CD4-positive, alpha-beta T cell treated with Interferon alpha-2 for 1 hour (primary cell): Measurements from ENCODE around the gene RGP1.

Experiments
- DNase-seq, 2 donors: peaks; one replicate each; pipeline ENCODE4 v3.0.0-alpha.2; 2020 to 2022

RGP1 gene

DNA sequence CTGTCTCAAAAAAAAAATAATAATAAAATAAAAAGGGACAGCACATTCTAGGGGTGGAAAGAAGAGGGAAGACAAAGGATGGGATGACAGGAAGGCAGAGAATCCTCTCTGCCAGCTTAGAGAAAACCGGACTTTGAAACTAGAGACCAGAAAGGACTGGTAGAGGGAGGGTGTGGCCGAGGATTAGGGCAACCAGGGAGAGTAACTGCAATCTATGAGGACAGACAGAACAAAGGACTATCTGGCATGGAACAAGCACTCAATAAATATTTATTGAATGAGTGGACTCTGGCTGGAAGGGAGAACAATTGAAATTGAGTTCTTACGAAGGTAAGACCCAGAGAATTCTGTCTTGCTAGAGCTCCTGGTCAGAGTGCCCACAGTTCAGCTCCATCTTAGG lies 2.5 kb upstream of the RGP1 start:
- no peak for DNase-seq

DNA sequence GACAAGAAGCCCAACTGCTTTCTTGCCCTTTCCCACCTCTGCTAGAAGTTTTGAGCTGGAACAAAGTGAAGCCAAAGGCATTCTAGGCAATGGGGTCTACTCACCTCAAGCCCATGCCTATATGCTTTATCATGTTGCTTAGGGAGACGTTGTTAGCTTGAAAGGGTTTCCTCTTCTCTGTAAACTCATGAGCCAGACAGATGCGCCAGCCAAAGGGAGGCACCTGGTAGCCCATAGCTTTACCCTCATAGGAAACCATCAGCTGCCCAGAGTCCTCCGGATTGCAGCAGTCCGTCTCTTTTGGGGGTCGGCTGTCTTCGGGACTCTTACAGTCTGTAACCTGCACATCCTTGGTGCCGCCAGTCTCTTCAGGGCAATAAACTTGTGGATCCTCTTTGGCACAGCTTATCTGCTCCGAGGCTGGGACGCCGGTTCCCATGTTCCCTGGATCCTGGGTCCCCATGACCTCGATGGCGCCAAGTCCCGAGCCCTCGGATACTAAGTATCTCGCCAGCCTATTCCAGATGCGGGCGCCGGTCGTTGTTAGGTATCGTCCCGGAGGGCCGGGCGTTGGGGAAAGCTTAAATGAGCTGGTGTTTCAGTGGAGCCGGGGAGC lies 737 bp upstream of the RGP1 start:
- DNase-seq: peak in 1 of 2 donors; percentile 8

DNA sequence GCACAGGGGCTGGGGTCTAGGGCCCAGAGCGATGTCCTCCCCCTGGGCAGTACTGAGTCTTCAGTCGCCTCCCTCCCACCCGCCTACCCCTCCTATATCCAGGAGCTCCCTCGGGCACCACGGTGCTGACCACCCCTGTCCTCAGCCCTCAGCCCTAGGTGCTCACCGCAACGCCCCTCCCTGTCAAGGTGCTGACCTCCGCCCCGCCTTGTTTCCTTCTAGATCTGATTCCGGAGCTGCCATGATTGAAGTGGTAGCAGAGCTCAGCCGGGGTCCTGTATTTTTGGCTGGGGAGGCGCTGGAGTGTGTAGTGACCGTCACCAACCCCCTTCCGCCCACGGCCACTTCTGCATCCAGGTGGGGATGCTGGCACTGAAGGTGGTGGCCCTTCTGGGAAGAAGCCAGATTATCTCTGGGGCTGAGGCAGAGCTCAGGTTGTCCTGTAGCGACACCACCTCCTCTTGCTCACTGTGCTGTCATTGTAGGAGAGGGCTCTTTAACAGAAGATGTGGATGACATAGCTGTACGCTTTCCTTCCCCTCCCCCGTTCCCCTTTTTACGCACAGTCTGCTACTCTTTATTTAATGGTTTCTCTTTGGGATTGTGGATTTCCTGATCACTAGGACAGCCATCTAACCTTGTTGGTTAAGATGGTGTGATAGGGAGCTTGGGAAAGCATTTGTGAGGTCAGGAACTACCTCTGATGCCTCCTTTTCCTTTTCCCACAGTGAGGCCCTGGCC lies 598 bp downstream of the RGP1 start:
- peak in 1 of 2 donors; percentile 61 for DNase-seq

DNA sequence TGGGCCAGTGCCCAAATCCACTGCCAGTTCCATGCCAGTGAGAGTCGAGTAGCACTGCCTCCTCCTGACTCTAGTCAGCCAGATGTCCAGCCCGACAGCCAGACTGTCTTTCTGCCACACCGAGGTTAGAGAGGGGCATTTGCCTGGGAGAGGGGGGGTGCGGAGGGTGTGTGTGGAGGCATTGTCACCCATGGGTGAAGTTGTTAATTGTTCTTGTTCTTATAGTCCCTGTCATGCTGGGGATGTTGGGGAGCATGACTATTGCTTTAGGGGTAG lies 1.1 kb downstream of the RGP1 start:
- DNase-seq: no peak

DNA sequence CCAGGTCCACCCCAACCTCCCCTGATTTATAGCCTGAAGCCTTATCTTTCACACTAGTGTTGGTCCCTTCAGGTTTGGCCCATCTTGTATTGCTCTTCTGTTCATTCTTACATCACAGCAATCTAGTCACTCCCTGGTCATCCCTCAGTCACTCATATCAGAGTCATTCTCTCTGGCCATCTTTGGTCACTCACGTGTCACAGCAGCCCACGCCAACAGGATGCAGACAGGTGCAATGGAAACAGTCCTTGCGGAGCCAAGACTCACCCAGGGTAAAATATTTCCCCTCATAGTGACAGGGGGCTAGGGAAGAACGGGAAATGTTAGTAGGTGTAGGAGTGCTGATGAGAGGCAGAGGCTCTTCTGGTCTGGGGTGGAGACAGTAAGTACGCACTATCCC lies 4.4 kb downstream of the RGP1 start:
- DNase-seq: no peak

DNA sequence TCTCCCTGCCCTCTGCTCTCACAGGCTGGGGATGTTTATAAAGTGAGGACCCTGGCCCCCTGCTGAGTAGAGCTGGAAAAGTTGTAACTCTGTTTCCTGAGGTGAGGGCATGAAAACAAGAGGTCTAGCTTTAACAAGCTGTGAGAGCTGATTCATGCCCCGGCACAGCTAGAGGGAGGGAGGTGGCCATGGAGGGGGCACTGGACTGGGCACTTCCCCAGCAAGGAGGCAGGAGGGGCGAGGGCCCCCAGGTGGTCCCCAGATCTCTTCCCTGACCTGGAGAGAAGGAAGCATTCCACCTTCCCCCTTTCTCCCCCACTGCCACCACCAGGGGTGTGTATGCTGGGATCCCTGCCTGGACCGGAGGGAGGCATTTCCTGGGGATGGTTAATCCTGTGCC lies 5.2 kb downstream of the RGP1 start, which contains the start of gene MSMP:
TSS of gene MSMP (minus strand) at position 13 of the 400 bp plus-strand sequence. CDS start 147 bp downstream, outside the sequence.
- no peak for DNase-seq

DNA sequence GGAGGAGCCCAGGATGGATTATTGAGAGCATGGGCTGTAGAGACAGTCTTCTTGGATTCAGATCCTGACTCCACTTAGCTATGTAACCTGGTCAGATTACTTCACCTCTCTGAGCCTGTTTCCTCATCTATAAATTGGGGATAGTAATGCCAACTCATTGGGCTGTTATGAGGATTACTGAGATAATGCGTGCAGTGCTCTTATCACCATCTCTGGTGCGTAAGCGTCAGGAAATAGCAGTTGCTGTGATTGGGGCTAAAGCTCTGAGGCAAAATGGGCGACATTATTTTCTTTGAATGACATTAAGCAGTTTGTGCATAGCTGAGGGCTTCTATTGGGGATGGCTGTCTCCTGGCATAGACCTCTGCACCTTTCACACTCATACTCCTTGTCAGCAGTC lies 6.0 kb downstream of the RGP1 start:
- no peak for DNase-seq

DNA sequence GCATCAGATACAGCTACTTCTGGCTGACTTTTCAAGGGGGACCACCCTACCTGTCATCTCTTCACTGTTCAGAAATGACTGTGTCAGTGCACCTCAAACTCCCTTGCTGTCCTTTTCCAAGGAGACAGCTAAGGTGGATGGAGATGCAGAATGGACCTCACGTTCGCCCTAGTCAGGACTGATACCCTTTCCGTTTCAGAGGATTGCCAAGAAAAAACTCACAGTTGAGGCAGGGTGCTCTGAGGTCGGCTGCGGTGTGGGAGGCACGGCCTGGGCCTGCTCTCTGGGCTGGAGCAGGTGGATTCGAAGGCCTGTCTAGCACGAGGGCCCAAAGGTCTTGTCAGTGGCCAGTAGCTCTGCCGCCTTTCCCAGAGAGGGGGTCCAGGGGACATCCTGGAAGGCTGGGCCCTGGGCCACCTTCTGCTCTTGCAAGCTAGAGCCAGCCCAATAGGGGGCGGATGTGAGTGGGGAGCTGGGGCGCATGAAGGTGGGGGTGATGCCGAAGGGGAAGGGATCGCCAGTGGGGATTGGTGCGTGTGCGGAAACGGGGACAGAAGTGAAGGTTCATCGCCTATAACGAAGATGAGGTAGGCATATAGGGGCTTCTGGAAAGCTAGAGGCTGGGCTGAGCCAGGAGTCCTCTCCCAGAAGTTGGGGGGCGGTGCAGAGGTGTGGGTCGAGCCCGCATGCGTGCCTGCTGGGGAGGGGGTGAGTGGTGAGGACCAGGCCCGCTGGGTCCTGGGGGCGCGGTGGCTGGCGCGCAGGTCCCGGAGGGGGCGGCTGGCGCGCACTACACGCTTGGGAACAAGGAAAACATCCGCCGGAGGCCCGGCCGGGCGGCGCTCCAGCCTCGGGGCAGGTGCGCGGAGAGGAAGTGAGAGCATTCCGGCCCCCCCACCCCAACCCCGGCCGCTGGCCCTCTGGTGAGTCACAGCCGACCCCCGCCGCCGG lies 7.5 kb downstream of the RGP1 start:
- DNase-seq: peak; percentile 68 to 81

DNA sequence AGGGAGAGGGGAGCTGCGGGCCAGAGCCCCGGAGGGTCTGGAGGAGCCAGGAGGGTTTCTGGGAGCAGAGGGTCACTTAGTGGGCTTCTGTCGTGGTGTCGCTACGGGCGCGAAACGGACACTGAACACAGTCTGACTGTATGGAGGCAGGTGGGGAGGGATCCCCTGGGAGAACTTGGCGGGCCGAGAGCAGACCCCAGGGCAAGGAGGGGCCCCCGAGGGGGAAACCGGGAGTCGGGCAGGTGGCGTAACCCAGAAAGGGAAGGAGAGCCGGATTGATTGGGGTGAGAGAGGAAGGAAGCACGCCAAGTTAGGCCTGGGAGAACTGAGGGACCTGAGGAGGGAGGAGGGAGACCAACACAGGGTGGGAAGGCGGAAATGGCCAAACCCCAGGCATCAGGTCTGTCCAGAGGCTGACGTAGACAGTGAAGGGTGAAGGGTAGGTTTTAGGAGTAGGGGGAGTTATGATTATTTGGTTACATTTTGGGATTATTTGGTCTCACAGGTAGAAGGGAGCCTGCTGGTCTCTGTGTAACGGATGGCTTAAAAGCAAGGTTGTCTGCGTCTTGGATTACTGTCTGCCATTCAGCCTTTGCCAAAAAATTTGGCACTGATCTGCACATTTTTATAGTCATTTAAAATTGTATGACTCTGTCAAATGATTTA lies 8.3 kb downstream of the RGP1 start:
- DNase-seq: peak in 1 of 2 donors; percentile 13

DNA sequence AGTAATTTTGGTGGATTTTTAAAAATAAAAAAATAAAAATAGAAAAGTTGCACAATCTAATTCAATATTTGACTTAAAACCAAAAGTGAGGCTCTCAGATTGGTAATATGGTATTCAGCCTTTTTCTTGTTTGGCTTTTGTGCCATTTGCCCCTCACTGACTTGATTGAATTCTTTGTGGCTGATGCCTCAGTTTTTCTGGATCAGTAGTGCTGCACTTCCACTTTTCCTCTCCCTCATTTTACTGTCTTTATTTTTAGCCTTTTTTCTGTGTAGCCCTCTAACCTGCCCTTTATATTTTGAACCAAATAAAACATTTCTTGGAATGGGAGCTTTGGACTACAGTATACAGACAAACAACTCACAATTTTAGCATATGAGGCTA lies 8.8 kb downstream of the RGP1 start:
- no peak for DNase-seq

DNA sequence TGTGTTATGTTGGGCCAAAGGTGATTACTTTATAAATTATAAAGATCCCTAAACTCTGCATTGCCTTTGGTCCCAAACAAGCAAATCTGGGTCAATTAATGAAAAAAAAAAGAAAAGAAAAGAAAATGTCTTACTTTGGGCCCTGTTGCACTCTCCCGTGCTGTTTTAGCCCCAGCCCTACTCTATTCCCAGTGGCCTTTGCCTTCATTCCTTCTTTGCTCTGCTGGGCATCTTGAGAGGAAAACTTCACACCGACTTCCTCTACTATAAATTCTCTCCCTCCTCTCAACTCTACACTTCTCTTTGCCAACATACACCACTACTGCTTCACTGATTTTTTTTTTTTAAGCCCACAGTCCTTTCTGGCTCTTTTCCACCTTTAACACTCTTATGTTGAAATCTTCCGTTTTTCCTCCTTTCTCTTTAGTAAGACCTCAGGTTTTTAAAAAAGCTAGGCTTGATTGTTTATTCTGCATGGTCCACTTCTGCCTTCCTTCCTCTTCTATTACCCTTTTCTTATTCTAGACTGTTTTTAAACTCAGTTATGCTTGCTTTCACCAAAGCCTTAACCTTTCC lies 9.5 kb downstream of the RGP1 start:
- no peak for DNase-seq

DNA sequence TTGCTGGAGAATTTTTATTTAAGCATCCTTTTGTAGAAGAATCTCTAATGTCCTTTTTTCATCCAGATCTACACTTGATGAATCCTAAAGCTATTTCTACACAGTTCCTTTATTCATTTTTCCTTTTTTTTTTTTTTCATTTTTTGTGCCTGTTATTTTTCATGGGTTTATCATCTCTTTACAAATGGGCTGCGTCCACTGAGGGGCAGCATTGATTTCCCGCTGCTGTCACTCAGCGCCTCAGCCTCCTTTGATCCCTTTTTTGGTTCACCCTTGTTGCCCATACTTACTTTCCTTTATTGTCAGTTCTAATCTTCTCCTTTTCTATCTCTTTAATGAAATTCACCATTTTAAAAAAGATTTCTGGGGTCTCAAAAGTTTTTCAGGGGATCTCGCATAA lies 10.7 kb downstream of the RGP1 start:
- no peak for DNase-seq

DNA sequence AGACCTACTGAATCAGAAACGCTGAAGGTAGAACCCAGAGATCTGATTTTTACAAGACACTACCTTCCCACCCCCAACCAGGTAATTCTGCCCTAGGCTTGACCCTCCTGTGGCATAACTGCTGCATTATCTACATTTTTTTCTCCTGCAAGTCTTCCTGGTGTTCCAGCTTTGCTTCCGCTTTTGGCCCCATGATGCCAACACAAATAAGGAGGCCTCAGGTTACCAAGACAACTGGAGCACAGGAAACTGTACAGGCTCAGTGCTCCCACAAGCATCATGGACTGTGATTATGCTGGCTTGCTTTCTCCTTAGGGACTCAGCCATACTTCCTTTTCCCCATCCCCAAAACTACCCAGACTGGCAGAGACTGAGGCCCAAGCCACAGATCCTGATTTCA lies 11.6 kb downstream of the RGP1 start:
- DNase-seq: no peak

DNA sequence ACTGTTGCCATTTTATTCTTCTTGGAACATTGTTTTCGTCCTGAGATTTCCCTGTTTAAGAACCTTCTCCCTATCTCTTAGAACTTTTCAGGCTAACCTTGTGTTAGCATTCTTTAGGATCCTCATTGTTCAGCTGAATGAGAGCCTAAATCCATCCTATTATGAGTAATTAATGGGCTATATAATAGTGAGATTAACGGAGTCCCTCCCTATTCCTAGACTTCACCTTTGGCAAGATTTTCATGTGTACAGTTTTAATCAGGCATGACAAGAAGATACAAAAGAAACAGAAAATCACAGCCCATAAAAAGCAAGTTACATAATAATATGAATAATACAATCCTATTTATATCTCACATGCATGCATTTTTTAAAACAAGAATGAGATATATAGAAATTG lies 14.1 kb downstream of the RGP1 start:
- no peak for DNase-seq

DNA sequence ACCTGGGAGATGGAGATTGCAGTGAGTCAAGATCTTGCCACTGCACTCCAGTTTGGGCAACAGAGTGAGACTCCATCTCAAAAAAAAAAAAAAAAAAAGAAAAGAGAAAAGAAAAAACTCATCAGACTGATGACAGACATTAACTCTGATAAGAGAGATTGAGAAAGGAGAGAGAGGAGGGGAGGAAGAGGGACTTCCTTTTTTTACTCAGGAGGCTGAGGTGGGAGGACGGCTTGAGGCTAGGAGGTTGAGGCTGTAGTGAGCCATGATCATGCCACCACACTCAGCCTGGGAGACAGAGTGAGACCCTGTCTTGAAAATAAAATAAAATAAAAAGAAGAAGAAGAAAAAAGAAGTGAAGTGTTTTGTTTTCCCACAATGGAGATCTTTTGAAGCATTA lies 14.7 kb downstream of the RGP1 start:
- DNase-seq: no peak

DNA sequence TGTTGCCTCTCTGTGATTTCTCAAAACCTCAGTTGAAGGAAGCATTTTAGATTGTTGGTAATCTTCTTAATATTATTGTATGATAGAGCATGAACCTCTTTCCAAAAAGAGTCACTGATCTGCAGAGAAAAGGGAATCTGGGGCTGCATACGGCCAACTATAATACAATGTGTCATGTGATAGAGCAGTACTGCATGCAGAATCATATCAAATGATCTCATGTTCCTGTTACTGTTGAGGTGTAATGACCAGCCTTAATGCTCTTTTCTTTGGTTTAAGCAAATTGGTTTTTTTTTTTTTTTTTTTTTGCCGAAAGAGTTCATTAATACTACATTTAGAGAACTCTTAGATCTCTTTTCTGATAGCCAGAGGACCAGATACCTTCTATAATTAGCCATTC lies 17.9 kb downstream of the RGP1 start:
- no peak for DNase-seq

DNA sequence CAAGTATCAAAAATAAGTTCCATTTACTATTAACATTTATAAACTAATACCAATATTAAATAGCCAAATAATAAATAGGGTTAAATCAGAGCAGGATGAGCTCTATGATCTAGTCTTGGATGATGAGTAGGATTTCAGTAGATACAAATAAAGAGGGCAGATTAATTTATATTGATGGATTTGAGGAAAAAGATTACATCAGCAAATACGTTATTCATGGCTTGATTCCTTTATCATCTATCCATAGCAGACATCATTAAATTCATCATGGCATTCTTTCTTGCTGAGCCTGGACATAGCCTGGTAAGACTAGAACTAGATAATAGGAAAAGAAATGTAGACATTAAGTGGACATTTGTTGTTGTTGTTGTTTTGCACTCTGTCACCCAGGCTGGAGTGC lies 18.4 kb downstream of the RGP1 start:
- no peak for DNase-seq

DNA sequence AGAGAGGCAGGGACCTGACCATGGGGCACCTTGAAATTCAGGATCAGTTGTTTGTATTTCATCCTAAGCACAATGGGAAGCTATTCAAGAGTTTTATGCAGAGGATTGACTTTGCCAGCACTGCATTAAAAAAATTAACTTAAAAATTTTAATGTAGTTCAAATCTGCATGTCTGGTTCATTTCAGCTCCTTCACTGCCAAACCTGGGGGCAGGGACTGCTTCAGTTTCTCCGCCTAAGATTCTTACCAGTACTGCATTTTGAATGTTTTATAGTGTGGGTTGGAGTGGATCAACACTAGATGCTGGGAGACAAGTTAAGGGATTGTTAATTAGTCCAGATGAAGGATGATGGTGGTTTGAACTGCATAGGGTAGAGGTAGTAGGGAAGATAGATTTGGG lies 20.7 kb downstream of the RGP1 start:
- DNase-seq: no peak

DNA sequence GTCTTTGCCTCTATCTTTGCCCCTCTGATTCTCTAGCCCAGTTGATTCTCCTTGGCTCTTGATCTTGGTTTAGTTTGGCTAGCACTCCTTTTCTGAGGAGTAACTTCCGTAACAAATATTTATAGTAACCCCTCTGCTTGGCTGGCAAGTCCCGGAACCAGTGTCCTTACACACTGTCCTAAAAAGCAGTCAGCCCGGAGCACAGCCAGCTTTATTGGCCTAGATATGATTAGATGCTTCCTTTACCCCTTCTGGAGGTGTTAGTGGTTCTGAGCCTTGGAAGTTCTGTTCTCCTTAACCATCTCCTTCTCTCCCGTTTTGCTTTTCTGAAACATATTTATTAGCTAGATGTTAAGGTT lies 22.0 kb downstream of the RGP1 start:
- no peak for DNase-seq

DNA sequence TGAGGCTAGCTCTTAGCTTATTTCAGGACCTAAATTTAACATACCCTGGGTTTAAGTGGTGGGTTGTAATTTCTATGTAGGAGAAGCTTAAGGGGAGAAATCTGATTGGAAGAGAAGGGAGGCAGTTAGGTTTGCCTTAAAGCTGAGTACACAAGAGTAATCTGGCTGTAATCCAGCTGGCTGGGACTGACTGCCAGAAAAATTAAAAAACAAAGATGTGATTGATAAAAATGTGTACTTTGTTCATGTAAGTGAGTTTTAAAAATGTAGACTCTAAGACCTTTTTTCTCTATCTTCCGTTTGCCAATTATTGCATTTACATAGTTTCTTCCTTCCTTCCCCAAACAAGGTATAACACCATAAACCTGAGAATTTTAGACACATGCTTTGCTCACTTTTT lies 22.4 kb downstream of the RGP1 start:
- no peak for DNase-seq

DNA sequence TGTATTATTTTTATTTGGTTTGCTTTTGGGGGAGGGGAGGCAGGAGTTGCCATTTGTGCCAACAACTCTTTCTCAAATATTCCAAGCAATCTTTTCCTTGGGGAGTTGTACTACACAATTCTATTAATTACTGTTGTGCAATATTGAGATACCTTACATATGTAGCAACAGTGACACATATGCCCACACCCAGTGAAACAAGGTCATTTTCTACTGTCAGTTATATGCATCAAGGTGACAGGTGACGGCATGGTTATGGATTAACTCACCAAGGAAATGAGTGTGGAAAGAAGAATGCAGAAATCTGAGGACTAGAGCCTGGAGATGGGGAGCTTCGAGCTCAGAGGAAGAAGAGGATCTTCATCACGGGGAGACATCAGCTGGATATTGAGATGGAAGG lies 22.9 kb downstream of the RGP1 start:
- DNase-seq: no peak

DNA sequence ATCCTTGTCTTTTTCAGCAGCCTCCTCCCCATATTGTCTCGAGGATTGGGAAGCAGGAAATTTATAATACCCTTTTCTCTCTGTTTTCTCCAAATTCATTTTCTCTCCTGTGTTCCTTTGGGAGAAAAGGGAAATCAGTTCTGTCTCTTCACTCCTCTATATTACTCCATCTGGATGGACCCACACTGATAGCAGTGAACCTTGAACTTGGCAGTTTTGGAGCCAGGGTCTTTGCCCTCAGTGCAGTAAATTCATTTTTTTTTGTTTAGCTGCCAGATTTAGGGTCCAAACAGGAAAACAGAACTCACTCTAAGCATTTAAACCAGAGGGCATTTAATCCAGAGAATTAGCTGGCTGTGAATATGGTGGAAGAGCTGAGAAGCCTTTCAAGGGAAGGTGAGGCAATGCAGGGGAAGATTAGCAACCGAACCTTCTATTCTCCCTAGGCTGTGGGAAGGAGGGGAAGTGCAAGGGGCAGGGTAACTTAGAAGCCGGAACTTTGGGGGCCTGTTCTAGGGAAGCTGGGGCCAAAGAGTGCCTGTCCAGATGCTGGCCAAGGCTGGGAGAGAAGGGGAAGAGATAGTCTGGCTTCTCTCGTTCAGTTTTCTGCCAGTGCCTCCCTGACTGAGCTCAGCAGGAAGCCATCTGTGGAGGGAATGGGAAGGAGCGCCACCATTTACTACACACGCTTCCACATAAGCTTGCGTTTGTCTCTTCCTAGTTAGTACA lies 26.0 kb downstream of the RGP1 start:
- no peak for DNase-seq
